GM10266 (cell line): ENCODE measurements around the gene PTPRA.

Experiments used
- DNase-seq: peaks from one replicate; pipeline ENCODE4 v3.0.0; 2012; ENCODE audit errors: extremely low spot score
- TF ChIP-seq, protein P1 (sequence below): IDR thresholded peaks from 2 replicates; pipeline ENCODE4 v1.5.1; 2012; ENCODE audit warnings: mild to moderate bottlenecking, low read depth; ENCODE audit not compliant: control insufficient read depth, insufficient read depth; ENCODE audit errors: missing control alignments

Gene PTPRA

DNA sequence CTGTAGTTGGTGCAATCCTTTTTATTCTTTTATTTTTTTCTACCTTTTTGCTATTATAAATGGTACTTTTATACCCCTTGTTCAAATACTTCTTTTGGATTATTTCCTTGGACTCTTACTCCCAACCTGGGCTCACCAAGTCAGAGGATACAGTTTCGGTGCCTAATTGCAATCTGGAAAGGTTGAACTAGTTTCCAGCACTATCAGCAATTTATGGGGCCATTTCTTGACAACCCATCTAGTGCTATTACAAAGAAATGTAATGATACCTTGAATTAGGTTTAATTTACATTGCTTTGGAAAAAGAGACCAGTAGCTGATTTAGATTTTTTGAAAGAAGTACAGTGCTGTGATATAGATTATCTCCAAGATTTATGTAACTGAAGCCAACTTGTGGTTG lies 5.2 kb downstream of the PTPRA start:
- TF ChIP-seq, protein P1, sequence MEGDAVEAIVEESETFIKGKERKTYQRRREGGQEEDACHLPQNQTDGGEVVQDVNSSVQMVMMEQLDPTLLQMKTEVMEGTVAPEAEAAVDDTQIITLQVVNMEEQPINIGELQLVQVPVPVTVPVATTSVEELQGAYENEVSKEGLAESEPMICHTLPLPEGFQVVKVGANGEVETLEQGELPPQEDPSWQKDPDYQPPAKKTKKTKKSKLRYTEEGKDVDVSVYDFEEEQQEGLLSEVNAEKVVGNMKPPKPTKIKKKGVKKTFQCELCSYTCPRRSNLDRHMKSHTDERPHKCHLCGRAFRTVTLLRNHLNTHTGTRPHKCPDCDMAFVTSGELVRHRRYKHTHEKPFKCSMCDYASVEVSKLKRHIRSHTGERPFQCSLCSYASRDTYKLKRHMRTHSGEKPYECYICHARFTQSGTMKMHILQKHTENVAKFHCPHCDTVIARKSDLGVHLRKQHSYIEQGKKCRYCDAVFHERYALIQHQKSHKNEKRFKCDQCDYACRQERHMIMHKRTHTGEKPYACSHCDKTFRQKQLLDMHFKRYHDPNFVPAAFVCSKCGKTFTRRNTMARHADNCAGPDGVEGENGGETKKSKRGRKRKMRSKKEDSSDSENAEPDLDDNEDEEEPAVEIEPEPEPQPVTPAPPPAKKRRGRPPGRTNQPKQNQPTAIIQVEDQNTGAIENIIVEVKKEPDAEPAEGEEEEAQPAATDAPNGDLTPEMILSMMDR = no peak
- DNase-seq = no peak

DNA sequence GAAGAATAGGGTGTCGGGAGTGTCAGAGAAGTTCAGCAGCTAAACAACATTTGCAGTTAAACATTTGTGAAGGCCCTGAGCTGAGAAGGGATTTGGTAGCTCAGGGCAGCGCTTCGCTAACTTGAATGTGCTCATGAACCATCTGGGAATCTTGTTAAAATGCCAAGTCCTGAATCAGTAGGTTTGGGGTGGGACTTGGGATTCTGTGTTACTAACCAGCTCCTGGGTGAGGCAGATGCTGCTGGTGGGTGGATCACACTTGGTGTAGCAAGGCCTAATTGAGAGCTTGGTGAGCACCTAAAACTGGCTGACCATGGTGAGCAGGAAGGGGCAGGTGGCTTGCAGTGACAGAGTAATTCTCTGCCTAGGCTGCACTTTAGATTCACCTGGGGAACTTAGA lies 5.9 kb downstream of the PTPRA start:
- TF ChIP-seq, protein P1 = no peak
- no peak for DNase-seq

DNA sequence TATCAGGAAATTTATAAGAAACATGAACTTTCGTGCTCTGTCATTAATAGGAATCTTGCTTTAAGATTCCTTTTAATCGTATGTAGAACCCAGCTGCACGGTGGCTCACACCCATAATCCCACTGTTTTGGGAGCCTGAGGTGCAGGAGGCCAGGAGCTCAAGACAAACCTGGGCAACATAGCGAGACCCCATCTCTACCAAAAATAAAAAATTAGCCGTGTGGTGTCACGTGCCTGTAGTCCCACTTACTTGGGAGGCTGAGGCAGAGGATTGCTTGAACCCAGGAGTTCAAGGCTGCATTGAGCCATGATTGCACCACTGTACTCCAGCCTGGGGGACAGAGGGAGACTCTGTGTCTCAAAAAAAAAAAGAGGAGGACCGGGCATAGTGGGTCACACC lies 7.4 kb downstream of the PTPRA start:
- no peak for DNase-seq
- TF ChIP-seq, protein P1 = no peak

DNA sequence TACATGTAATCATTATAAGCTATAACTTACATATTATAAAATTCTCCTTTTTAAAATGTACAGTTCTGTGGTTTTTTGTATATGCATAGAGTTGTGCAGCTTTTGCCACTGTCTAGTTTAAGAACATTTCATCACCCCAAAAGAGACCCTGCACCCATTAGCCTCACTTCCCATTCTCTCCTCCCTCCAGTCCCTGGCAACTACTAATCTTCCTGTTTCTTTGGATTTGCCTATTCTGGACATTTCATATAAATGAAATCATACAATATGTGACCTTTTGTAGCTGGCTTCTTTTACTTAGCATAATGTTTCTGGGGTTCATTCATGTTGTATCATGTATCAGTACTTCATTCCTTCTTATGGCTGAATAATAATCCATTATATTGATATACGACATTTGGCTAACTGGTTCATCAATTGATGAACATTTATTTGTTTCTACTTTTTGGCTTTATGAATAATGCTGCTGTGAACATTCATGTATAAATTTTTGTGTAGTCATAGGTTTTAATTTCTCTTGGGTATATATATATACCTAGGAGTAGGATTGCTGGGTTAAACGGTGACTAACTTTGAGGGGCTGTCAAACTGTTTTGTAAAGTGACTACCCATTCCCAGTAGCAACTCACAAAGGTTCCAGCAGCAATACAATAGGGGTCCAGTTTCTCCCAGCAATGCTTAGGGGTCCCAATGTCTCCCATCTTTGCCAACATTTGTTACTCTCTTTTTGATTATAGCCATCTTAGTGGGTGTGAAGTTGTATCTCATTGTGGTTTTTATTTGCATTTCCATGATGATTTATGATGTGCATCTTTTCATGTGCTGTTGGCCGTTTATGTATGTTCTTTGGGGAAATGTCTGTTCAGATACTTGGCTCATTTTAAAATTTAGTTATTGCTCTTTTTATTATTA lies 10.7 kb downstream of the PTPRA start:
- TF ChIP-seq, protein P1 = no peak
- no peak for DNase-seq

DNA sequence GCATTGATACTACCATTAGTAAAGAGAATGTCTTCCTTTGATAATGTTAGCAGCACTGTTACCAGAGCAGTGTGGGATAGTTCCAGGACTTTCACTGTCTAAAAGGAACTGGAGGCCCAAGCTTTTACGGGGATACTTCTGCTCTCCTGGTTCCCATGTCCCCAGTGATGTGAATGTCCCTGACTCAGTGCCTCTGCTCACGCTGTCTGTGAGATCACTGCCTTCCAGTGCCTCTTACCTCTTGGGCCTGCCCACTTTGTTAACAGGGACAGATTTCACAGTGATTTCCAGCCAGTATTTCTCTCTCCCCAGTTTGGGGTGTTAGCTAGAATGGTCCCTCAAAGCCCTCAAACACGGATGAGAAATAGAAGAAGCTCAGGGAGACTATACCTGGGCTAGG lies 14.4 kb downstream of the PTPRA start:
- no peak for DNase-seq
- TF ChIP-seq, protein P1 = no peak

DNA sequence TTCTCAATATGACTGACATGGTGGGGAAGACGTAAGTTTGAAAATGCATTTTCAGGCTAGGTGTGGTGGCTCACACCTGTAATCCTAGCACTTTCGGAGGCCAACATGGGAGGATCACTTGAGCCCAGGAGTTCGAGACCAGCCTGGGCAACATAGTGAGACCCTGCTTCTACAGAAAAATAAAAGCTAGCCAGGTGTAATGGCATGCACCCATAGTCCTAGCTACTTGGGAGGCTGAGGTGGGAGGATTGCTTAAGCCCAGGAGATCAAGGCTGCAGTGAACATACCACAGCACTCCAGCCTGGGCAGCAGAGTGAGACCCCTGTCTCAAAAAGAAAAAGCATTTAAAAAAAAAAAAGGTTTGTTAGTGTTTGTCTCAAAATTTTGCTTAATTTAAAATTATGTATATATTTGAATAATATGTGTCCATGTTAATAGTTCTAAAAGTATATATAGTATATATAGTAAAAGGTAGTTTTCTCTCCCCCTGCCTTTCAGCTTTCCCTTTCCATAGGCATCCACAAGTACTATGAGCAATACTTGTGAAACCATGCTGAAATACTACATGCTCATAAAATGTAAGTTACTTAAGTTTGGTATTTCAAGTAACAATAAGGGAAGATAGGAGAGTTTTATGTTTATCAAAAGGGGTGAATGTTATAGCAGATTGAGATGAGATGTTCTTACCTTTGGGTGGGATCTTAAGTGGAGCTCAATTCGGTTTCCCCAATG lies 15.1 kb downstream of the PTPRA start:
- no peak for DNase-seq
- TF ChIP-seq, protein P1 = no peak

DNA sequence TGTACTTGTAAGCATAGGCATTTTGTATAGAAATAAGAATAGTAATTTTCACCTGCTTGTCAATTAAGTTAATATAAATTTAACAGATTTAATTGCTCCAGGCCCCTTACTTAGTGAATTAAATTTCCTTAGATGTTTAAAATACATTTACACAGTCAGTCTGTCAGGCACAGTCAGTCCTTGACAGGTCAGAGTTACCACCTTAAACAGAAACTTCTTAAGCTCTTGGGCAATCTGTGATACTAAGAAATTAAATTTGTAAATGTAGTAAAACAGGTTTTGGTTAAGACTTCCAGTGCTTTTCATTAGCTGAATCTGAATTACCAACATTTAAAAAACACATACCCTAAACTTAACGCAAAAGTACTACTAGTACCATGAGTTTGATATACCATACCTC lies 15.9 kb downstream of the PTPRA start:
- TF ChIP-seq, protein P1 = no peak
- no peak for DNase-seq
